ENCODE data around the gene DCTD. TPM values are rescaled to one million over a fixed set of nuclear protein-coding genes. Genes with fewer than 3 reads are reported as not detected.

DCTD gene
- total and polyA plus RNA-seq, 10 of the 15 experiments (the other 5 are each of a cell fraction or from before 2014, with no cell fraction given), result 37.8 to 137 (median 92.1) TPM

- no peak overlapping the region for H3K4me2 ChIP-seq (ENCODE audit: control insufficient read depth, insufficient read depth)
- ChIA-PET POLR2A (no interaction called here), CTCF (interaction anchor here (1.1 to 7.5 kb wide), 8 partner anchors 10 to 443 kb away, joined by 3 to 85 read pairs (median 16); no protein-coding TSS in a partner anchor)
- no peak for TF ChIP-seq MLLT1 (IDR thresholded peaks at IDR 0.05)
- TF ChIP-seq CTCF (IDR thresholded peaks at IDR 0.05 in 2 of 3, conservative IDR thresholded peaks at IDR 0.05 in 1 of 3; ENCODE audit: control insufficient read depth in 2 of 3, extremely low read depth in 1 of 3, insufficient read depth in 1 of 3, low read depth in 3 of 3, low read length in 3 of 3), result no peak
- TF ChIP-seq BCL3 (IDR thresholded peaks at IDR 0.05; ENCODE audit: borderline replicate concordance, insufficient read depth, low read depth, low read length, poor library complexity, severe bottlenecking), result no peak
- TF ChIP-seq HDAC2 (IDR thresholded peaks at IDR 0.05), result no peak
- no peak for TF ChIP-seq E2F4 (IDR thresholded peaks at IDR 0.05; ENCODE audit: low read depth, low read length)
- no peak for TF ChIP-seq NKRF (conservative IDR thresholded peaks at IDR 0.05)
- TF ChIP-seq ZNF24 (IDR thresholded peaks at IDR 0.05), result no peak
- TF ChIP-seq KLF5 (IDR thresholded peaks at IDR 0.05; ENCODE audit: partially characterized antibody), result no peak
- no peak for TF ChIP-seq SMARCA5 (IDR thresholded peaks at IDR 0.05)
- TF ChIP-seq STAT1 (conservative IDR thresholded peaks at IDR 0.05), result no peak
- TF ChIP-seq NR2F1 (conservative IDR thresholded peaks at IDR 0.05), result no peak
- no peak for TF ChIP-seq EP300 (IDR thresholded peaks at IDR 0.05; ENCODE audit: borderline replicate concordance in 1 of 2, control insufficient read depth in 1 of 2, low read depth in 2 of 2, low read length in 2 of 2)
- no peak for TF ChIP-seq MEF2B (IDR thresholded peaks at IDR 0.05; ENCODE audit: partially characterized antibody, poor library complexity, severe bottlenecking)
Observed at GRCh38 chr4:182922501-182923284, 5.5 kb upstream of the DCTD start.

More at GRCh38 chr4:182922501-182923284, 5.5 kb upstream of the DCTD start:
- DNase-seq (ENCODE audit: low read depth, low spot score) (no peak), ATAC-seq (no peak), FAIRE-seq (no peak)
- H3K9me3 ChIP-seq (replicated peaks; ENCODE audit: control insufficient read depth, insufficient read depth, low read length), result no peaks in the 10 kb centered on the region
- no peak overlapping the region for H3K4me3 ChIP-seq
- H3K36me3 ChIP-seq (ENCODE audit: control insufficient read depth in 2 of 2, insufficient read depth in 2 of 2, low read length in 1 of 2), result no peaks in the 10 kb centered on the region
- ChIA-PET RAD21 (ENCODE audit: unreplicated experiment) (interaction anchor here (1.0 to 1.7 kb wide), 3 partner anchors 16 to 117 kb away, joined by 3 to 4 read pairs (median 3); no protein-coding TSS in a partner anchor), SMC1A (ENCODE audit: uncharacterized antibody, unreplicated experiment) (interaction anchor here (0.7 to 5.3 kb wide), 3 partner anchors 9 to 348 kb away, joined by 3 to 37 read pairs (median 3); no protein-coding TSS in a partner anchor)
- H2AFZ ChIP-seq (ENCODE audit: control insufficient read depth, low read depth, low read length), result no peak overlapping the region
- no peak overlapping the region for H3K27ac ChIP-seq (ENCODE audit: control insufficient read depth, insufficient read depth)
- in situ Hi-C loops (cut with MboI) (loop anchor here (10.0 kb wide), 1 partner anchor 428 kb away; no protein-coding TSS in a partner anchor), intact Hi-C loops (cut with micrococcal nuclease; ENCODE audit: unreplicated experiment) (loop anchor here (10.0 kb wide), 2 partner anchors 288 to 1618 kb away; no protein-coding TSS in a partner anchor)
- no peak overlapping the region for H3K9ac ChIP-seq (ENCODE audit: control insufficient read depth, insufficient read depth, low read length)
- no peaks in the 10 kb centered on the region; a peak in 1 of 4 replicates for H3K27me3 ChIP-seq (replicated peaks in 1 of 2; ENCODE audit: control insufficient read depth in 2 of 2, insufficient read depth in 2 of 2, low read length in 1 of 2)
- H3K4me1 ChIP-seq (ENCODE audit: control insufficient read depth, insufficient read depth, low read length), result peaks cover 16% of the 10 kb centered on the region
- H4K20me1 ChIP-seq (ENCODE audit: control insufficient read depth, insufficient read depth), result no peaks in the 10 kb centered on the region
- BruUV-seq (replicated peaks), result no TSS peak
- H3K79me2 ChIP-seq (ENCODE audit: control insufficient read depth, insufficient read depth, low read length), result no peaks in the 10 kb centered on the region; the same call in 1 of the 2 replicates
- 69% methylated on average over 13 of the region's 13 CpGs for WGBS (ENCODE audit: insufficient coverage, insufficient replicate concordance, low lambda C conversion rate, missing lambda C conversion rate)
